Osteocyte (in vitro differentiated cells): ENCODE results near the gene TLCD2. TPM values are rescaled to one million over a fixed set of nuclear protein-coding genes. Genes with fewer than 3 reads are reported as not detected.
"Not testable (repeated sequence)": the region's sequence is repeated elsewhere in the genome, so short reads cannot be mapped to it uniquely, and the experiment has no call there.

Experiments
- DNase-seq: peaks from one replicate; pipeline ENCODE4 v3.0.0; 2021; ENCODE audit warnings: mixed read lengths; ENCODE audit not compliant: unreplicated experiment; ENCODE audit errors: extremely low spot score
- H3K27ac Mint-ChIP-seq: one replicate; pipeline ENCODE4 v1.8.0; 2021; ENCODE audit warnings: mild to moderate bottlenecking, mixed read lengths; ENCODE audit not compliant: unreplicated experiment
- H3K27me3 Mint-ChIP-seq: one replicate; pipeline ENCODE4 v1.8.0; 2021; ENCODE audit warnings: mixed read lengths; ENCODE audit not compliant: unreplicated experiment
- H3K36me3 Mint-ChIP-seq: one replicate; pipeline ENCODE4 v1.8.0; 2021; ENCODE audit warnings: mixed read lengths; ENCODE audit not compliant: unreplicated experiment
- H3K4me1 Mint-ChIP-seq: one replicate; pipeline ENCODE4 v1.8.0; 2021; ENCODE audit warnings: mixed read lengths; ENCODE audit not compliant: unreplicated experiment
- H3K4me3 Mint-ChIP-seq: one replicate; pipeline ENCODE4 v1.8.0; 2021; ENCODE audit warnings: mild to moderate bottlenecking, moderate library complexity, mixed read lengths; ENCODE audit not compliant: unreplicated experiment
- H3K9me3 Mint-ChIP-seq: one replicate; pipeline ENCODE4 v1.8.0; 2021; ENCODE audit warnings: mixed read lengths; ENCODE audit not compliant: unreplicated experiment
- CTCF ChIP-seq: fragments of 200-600 bp; sonication (generic); IDR thresholded peaks from 2 replicates; pipeline ENCODE4 v1.5.0; 2021; ENCODE audit warnings: antibody characterized with exemption, mild to moderate bottlenecking, moderate library complexity
- total RNA-seq: library from RNA; stranded (reverse); gene quantifications from 2 replicates; pipeline ENCODE4 v1.2.1, GENCODE V29; 2021

TLCD2 gene
- total RNA-seq, 1 donor from 2014 or later, result 4.2 TPM

- Mint-ChIP-seq H3K36me3 (peaks cover 11% of the 10 kb centered on the region), H3K9me3 (no peaks in the 10 kb centered on the region), H3K27ac (no peak overlapping the region), H3K27me3 (no peaks in the 10 kb centered on the region), H3K4me1 (peaks cover 18% of the 10 kb centered on the region), H3K4me3 (no peak overlapping the region)
- DNase-seq, result no peak
- TF ChIP-seq CTCF, result no peak
Observed at GRCh38 chr17:1707107-1707506, 3.1 kb downstream of the TLCD2 start.

GRCh38 chr17:1705004-1705403, 5.2 kb downstream of the TLCD2 start:
- Mint-ChIP-seq H3K27me3 (no peaks in the 10 kb centered on the region), H3K4me3 (no peak overlapping the region), H3K4me1 (no peaks in the 10 kb centered on the region)

GRCh38 chr17:1703063-1703462, 7.1 kb downstream of the TLCD2 start:
- H3K27ac Mint-ChIP-seq, result no peak overlapping the region
- DNase-seq, result no peak
- H3K36me3 Mint-ChIP-seq, result peaks cover 4% of the 10 kb centered on the region
- no peak for TF ChIP-seq CTCF
- no peaks in the 10 kb centered on the region for H3K27me3 Mint-ChIP-seq
- H3K4me1 Mint-ChIP-seq, result no peaks in the 10 kb centered on the region
- no peak overlapping the region for H3K4me3 Mint-ChIP-seq
- H3K9me3 Mint-ChIP-seq, result no peaks in the 10 kb centered on the region

More at GRCh38 chr17:1705004-1705403, 5.2 kb downstream of the TLCD2 start:
- H3K36me3 Mint-ChIP-seq, result peaks cover 4% of the 10 kb centered on the region
- no peak overlapping the region for H3K27ac Mint-ChIP-seq
- no peak for TF ChIP-seq CTCF
- H3K9me3 Mint-ChIP-seq, result no peaks in the 10 kb centered on the region
- no peak for DNase-seq

- not testable (repeated sequence) for DNase-seq, H3K27ac Mint-ChIP-seq, H3K27me3 Mint-ChIP-seq, H3K4me3 Mint-ChIP-seq, H3K9me3 Mint-ChIP-seq, H3K4me1 Mint-ChIP-seq, H3K36me3 Mint-ChIP-seq
Observed at GRCh38 chr17:1699891-1700290, 10.3 kb downstream of the TLCD2 start.

GRCh38 chr17:1697681-1698080, 12.5 kb downstream of the TLCD2 start:
- no peak for TF ChIP-seq CTCF
- no peaks in the 10 kb centered on the region for H3K27me3 Mint-ChIP-seq
- no peak overlapping the region for H3K27ac Mint-ChIP-seq
- H3K4me1 Mint-ChIP-seq, result no peaks in the 10 kb centered on the region
- no peak overlapping the region for H3K4me3 Mint-ChIP-seq
- no peaks in the 10 kb centered on the region for H3K36me3 Mint-ChIP-seq
- DNase-seq, result no peak
- H3K9me3 Mint-ChIP-seq, result no peaks in the 10 kb centered on the region

GRCh38 chr17:1695365-1695764, 14.8 kb downstream of the TLCD2 start:
- no peaks in the 10 kb centered on the region for H3K27me3 Mint-ChIP-seq
- no peaks in the 10 kb centered on the region for H3K4me1 Mint-ChIP-seq
- H3K36me3 Mint-ChIP-seq, result no peaks in the 10 kb centered on the region
- H3K4me3 Mint-ChIP-seq, result no peak overlapping the region
- no peak for DNase-seq
- no peak overlapping the region for H3K27ac Mint-ChIP-seq
- no peaks in the 10 kb centered on the region for H3K9me3 Mint-ChIP-seq
- no peak for TF ChIP-seq CTCF
